Lower leg skin (tissue), 3 donors: ENCODE results near the gene YOD1.

Experiments used
- POLR2A ChIP-seq, 2 donors: fragments of 450-650 bp; IDR thresholded peaks; one replicate each; pipeline ENCODE4 v1.6.1; 2016 to 2017; ENCODE audit warnings: antibody characterized with exemption in 2 of 2, mild to moderate bottlenecking in 1 of 2, moderate library complexity in 1 of 2
- TF ChIP-seq, protein P1 (sequence below), 3 donors: fragments of 450-650 bp; IDR thresholded peaks; one replicate each; pipeline ENCODE4 v1.5.1; 2016; ENCODE audit warnings: antibody characterized with exemption in 3 of 3, mild to moderate bottlenecking in 3 of 3, moderate library complexity in 2 of 3

GRCh38 chr1:207034998-207035397 is 16.0 kb downstream of the YOD1 start:
- TF ChIP-seq, protein P1, sequence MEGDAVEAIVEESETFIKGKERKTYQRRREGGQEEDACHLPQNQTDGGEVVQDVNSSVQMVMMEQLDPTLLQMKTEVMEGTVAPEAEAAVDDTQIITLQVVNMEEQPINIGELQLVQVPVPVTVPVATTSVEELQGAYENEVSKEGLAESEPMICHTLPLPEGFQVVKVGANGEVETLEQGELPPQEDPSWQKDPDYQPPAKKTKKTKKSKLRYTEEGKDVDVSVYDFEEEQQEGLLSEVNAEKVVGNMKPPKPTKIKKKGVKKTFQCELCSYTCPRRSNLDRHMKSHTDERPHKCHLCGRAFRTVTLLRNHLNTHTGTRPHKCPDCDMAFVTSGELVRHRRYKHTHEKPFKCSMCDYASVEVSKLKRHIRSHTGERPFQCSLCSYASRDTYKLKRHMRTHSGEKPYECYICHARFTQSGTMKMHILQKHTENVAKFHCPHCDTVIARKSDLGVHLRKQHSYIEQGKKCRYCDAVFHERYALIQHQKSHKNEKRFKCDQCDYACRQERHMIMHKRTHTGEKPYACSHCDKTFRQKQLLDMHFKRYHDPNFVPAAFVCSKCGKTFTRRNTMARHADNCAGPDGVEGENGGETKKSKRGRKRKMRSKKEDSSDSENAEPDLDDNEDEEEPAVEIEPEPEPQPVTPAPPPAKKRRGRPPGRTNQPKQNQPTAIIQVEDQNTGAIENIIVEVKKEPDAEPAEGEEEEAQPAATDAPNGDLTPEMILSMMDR (IDR thresholded peaks at IDR 0.05) = no peak
- TF ChIP-seq POLR2A (IDR thresholded peaks at IDR 0.05) = no peak
